B cell (primary cell): ENCODE measurements around the gene QSOX2.

Source experiments
- CTCF ChIP-seq: fragments of 200-600 bp; IDR thresholded peaks from one replicate; pipeline ENCODE4 v1.8.0; 2022; ENCODE audit warnings: antibody characterized with exemption, mild to moderate bottlenecking
- EZH2 ChIP-seq: IDR thresholded peaks from 2 replicates; pipeline ENCODE4 v1.6.1; 2012; ENCODE audit warnings: borderline replicate concordance, low read depth, mild to moderate bottlenecking, moderate library complexity, low read length; ENCODE audit not compliant: insufficient read depth, poor library complexity, severe bottlenecking

- TF ChIP-seq CTCF (no peak), EZH2 (no peak)
Measured at GRCh38 chr9:136160995-136161610, 84.5 kb downstream of the QSOX2 start.
